Brain microvascular endothelial cell (primary cell): ENCODE measurements around the gene PCSK2.

Experiments used
- DNase-seq: peaks from one replicate; pipeline ENCODE4 v3.0.0-alpha.2; 2020
- H3K27ac ChIP-seq: fragments of 250-450 bp; sonication (Bioruptor Pico); 2 replicates; pipeline ENCODE4 v1.5.1; 2020; ENCODE audit warnings: mild to moderate bottlenecking, moderate library complexity
- H3K27me3 ChIP-seq: fragments of 250-450 bp; sonication (Bioruptor Pico); replicated peaks from 2 replicates; pipeline ENCODE4 v1.5.1; 2020; ENCODE audit warnings: mild to moderate bottlenecking
- H3K36me3 ChIP-seq: fragments of 250-450 bp; sonication (Bioruptor Pico); replicated peaks from 2 replicates; pipeline ENCODE4 v1.5.1; 2020; ENCODE audit warnings: mild to moderate bottlenecking
- H3K4me3 ChIP-seq: 2 replicates; pipeline ENCODE4 v1.5.1; 2011; ENCODE audit warnings: low read depth, mild to moderate bottlenecking, control low read depth, low read length, moderate library complexity
- CTCF ChIP-seq: IDR thresholded peaks from 2 replicates; pipeline ENCODE4 v1.5.1; 2011; ENCODE audit warnings: low read depth, mild to moderate bottlenecking, moderate library complexity, low read length, control low read depth, inconsistent platforms; ENCODE audit errors: missing control alignments
- in situ Hi-C: cut with HindIII; loops from 2 replicates; pipeline ENCODE4 v1.10.0; 2017; ENCODE audit warnings: low sequenced_read_pairs, low pct_ligation_motif_present

Gene PCSK2

DNA sequence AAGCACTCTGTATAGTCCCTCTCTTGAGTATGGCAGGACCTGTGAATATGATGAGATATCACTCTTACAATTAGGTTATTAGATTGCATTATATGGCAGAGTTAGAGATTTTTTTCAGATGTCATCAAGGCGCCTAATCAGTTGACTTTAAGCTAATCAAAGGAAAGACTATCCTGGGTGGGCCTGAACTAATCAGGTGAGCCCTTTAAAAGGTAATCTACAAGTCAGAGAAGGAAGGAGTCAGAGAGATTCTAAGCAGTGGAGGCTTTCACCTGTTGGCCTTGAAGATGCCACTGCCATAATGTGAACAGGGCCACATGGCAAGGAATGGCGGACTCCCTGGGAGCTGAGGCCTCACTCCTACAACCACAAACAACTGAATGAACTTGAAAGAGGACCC lies 152.8 kb downstream of the PCSK2 start:
- H3K36me3 ChIP-seq, result no peaks in the 10 kb centered on the region
- no peak for TF ChIP-seq CTCF
- no peak overlapping the region for H3K27ac ChIP-seq
- no peak for DNase-seq
- H3K4me3 ChIP-seq, result no peak overlapping the region
- H3K27me3 ChIP-seq, result no peaks in the 10 kb centered on the region
- in situ Hi-C loops, result no loop called here

DNA sequence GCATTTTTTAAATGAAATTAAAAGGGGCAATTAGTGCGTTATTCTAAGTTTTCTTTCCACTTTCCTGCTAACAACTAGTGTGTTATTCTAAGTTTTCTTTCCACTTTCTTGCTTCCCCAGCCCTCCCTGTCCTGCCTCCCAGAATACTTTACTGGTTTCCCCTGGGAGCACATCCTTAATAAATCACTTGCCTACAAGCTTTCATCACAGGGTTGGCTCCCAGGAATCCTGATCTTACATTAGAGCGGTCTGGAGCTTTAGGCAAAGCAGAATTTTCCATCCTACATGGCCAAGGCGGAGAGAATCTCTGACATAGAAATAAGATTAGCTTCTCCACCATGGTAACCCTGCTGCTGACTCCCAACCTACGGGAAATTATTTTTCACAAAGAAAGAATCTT lies 154.0 kb downstream of the PCSK2 start:
- no peaks in the 10 kb centered on the region for H3K27me3 ChIP-seq
- no peak overlapping the region for H3K27ac ChIP-seq
- no peaks in the 10 kb centered on the region for H3K36me3 ChIP-seq
- in situ Hi-C loops, result no loop called here
- H3K4me3 ChIP-seq, result no peak overlapping the region
- TF ChIP-seq CTCF, result no peak
- no peak for DNase-seq

DNA sequence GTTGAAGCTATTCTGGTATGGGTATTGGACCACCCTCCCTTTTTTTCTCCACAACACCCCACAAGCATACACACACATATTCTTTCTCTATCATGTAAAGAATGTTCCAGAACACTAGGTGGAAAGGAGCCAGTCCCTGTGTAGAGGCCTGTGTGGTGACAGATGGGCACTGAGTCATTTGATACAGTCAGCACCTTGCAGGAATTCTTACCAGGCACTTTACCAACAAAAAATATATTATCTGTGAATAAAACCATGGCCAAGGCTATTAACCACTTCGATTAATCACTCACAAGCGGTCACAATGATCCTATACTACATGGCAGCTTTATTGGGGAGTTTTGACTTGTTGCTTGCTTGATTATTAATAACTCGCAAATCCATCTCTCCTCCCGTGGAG lies 154.9 kb downstream of the PCSK2 start:
- Histone ChIP-seq H3K27ac (no peak overlapping the region), H3K36me3 (no peaks in the 10 kb centered on the region), H3K27me3 (no peaks in the 10 kb centered on the region), H3K4me3 (no peak overlapping the region)
- TF ChIP-seq CTCF, result no peak
- in situ Hi-C loops, result no loop called here
- no peak for DNase-seq

DNA sequence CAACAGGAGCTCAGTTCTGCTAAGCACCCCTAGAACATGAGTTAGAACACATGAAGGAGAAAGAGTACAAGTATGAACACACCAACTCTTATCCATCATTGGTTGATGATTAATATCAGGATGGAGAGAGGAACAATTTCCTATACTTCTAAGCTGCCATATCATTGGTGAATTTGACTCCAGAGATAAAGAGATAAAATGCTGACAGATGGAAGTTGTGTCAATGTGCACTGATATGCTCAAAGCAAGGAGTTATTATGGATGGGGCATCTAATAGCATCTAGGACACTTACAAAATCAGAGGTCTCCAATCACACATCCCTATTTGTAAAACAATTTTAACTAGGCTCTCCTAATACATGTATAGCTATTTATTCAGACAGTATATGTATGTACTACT lies 159.0 kb downstream of the PCSK2 start:
- no peak for TF ChIP-seq CTCF

GRCh38 chr20:17390655-17391054 lies 163.8 kb downstream of the PCSK2 start:
- Histone ChIP-seq H3K4me3 (no peak overlapping the region), H3K36me3 (no peaks in the 10 kb centered on the region), H3K27ac (no peak overlapping the region), H3K27me3 (no peaks in the 10 kb centered on the region)
- no peak for DNase-seq
- in situ Hi-C loops, result no loop called here
- TF ChIP-seq CTCF, result no peak

More for the DNA sequence above, 159.0 kb downstream of the PCSK2 start:
- H3K36me3 ChIP-seq, result no peaks in the 10 kb centered on the region
- no peak for DNase-seq
- no peaks in the 10 kb centered on the region for H3K27me3 ChIP-seq
- no peak overlapping the region for H3K4me3 ChIP-seq
- H3K27ac ChIP-seq, result no peak overlapping the region
- in situ Hi-C loops, result no loop called here

DNA sequence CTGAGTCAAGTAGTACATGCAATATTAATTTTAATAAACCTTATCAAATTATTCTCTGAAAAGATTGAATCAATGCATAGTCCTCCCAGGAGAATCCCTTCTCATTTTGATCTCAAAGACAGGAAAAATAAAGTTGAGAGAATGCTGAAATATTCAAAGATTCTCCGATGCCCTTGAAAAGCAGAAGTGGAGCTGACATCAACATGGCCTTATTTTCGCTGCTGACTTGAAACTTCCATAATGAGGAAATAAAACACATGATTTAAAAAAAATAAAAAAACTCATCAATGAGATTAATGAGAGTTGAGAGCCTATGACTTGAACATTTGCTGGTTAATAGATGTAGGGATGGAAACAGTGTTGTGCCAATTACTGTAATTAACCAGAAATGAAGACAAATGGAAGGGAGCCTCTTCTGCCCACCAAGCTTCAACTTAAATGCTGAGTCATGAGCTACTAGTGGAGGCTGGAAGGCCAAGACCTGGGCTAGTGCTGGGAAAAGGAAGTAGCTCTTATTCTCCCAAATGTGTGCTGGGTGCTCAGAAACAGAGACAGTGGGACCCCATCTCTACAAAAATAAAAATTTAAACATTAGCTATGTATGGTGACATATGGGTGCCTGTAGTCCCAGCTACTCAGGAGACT lies 164.4 kb downstream of the PCSK2 start:
- Histone ChIP-seq H3K27ac (no peak overlapping the region), H3K4me3 (no peak overlapping the region), H3K27me3 (no peaks in the 10 kb centered on the region), H3K36me3 (no peaks in the 10 kb centered on the region)
- TF ChIP-seq CTCF, result no peak
- in situ Hi-C loops, result no loop called here
- DNase-seq, result no peak
